Chondrocyte (in vitro differentiated cells): ENCODE data around the gene FAM53B. TPM values are rescaled to one million over a fixed set of nuclear protein-coding genes. Genes with fewer than 3 reads are reported as not detected.

Experiments
- DNase-seq: peaks from one replicate; pipeline ENCODE4 v3.0.0; 2021; ENCODE audit warnings: mixed read lengths, low spot score
- H3K27ac Mint-ChIP-seq: one replicate; pipeline ENCODE4 v1.8.0; 2021; ENCODE audit warnings: mild to moderate bottlenecking, moderate library complexity, mixed read lengths; ENCODE audit not compliant: unreplicated experiment
- H3K27me3 Mint-ChIP-seq: 2 replicates; pipeline ENCODE4 v1.8.0; 2021; ENCODE audit warnings: low read depth, mixed read lengths
- H3K36me3 Mint-ChIP-seq: 2 replicates; pipeline ENCODE4 v1.8.0; 2021; ENCODE audit warnings: low read depth, mixed read lengths
- H3K4me1 Mint-ChIP-seq: 2 replicates; pipeline ENCODE4 v1.8.0; 2021; ENCODE audit warnings: low read depth, mild to moderate bottlenecking, mixed read lengths
- H3K4me3 Mint-ChIP-seq: one replicate; pipeline ENCODE4 v1.8.0; 2021; ENCODE audit warnings: mild to moderate bottlenecking, moderate library complexity, mixed read lengths; ENCODE audit not compliant: unreplicated experiment
- H3K9me3 Mint-ChIP-seq: 2 replicates; pipeline ENCODE4 v1.8.0; 2021; ENCODE audit warnings: low read depth, mixed read lengths
- CTCF ChIP-seq: fragments of 200-600 bp; sonication (generic); IDR thresholded peaks from 2 replicates; pipeline ENCODE4 v1.5.0; 2021; ENCODE audit warnings: antibody characterized with exemption, mild to moderate bottlenecking, moderate library complexity
- total RNA-seq: library from RNA; stranded (reverse); gene quantifications from 3 replicates; pipeline ENCODE4 v1.2.1, GENCODE V29; 2021

Gene FAM53B
- total RNA-seq, 1 donor from 2014 or later = 16.1 TPM

DNA sequence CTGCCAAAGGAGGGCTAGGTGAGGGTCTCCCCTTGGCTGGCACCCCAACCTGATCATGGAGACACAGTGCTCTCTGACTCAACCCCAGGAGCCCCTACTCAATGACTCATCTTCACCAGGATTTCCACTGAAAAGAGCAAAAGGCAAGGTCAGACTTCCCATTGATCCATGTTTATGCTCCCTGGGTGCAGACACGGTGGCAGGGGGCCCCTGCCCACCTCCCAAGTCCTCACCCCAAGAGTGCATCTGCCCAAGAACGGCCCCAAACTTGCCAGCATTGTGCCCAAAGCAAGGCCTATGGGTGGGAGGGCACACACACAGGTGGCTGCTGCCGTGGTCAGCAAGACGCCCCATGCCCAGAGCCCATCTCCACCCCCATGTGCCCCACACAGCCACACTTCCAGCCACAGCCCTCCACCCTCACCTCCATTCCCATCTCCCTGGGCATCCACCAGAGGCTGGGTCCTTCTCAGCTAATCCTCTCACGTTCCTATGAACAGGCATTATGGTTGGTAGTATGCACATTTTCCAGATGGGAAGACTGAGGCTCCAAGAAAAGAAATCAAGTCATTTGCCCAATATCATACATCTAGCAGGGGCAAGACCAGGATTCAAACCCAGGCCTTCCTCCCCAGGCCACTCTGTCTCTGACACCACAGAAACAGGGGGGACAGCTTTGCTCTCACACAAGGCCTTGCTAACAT lies 31.3 kb downstream of the FAM53B start:
- Mint-ChIP-seq H3K4me1 (peaks cover 14% of the 10 kb centered on the region), H3K36me3 (no peaks in the 10 kb centered on the region), H3K9me3 (no peaks in the 10 kb centered on the region), H3K27me3 (no peaks in the 10 kb centered on the region), H3K4me3 (no peak overlapping the region), H3K27ac (no peak overlapping the region)
- DNase-seq = peak; percentile 41
- TF ChIP-seq CTCF = no peak

DNA sequence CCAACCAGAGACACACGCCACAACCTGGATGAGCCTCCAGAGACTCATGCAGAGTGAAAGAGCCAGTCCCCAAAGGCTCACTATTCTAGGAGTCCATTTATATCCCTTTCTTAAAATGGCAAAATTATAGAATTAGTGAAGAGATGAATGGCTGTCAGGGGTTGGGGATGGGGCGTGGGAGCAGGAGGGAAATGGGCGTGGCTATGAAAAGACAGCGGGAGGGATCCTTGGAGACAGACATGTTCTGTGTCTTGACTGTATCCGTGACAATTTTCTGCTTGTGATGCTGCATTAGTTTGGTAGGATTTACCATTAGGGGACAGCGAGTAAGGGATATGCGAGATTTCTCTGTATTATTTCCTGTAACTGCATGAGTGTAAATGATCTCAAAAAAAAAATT lies 33.0 kb downstream of the FAM53B start:
- no peak for DNase-seq
- Mint-ChIP-seq H3K27me3 (no peaks in the 10 kb centered on the region), H3K27ac (no peak overlapping the region), H3K4me3 (no peak overlapping the region), H3K36me3 (peaks cover under 1% of the 10 kb centered on the region), H3K9me3 (no peaks in the 10 kb centered on the region), H3K4me1 (peaks cover 14% of the 10 kb centered on the region)
- no peak for TF ChIP-seq CTCF

- no peak for DNase-seq
- H3K4me3 Mint-ChIP-seq = no peak overlapping the region
- no peak for TF ChIP-seq CTCF
- H3K4me1 Mint-ChIP-seq = peaks cover 14% of the 10 kb centered on the region
- no peaks in the 10 kb centered on the region for H3K9me3 Mint-ChIP-seq
- no peaks in the 10 kb centered on the region for H3K27me3 Mint-ChIP-seq
- H3K36me3 Mint-ChIP-seq = peaks cover 2% of the 10 kb centered on the region
- peak overlapping the region; percentile 42 for H3K27ac Mint-ChIP-seq
These were observed 33.8 kb downstream of the FAM53B start for GRCh38 chr10:124710266-124710881.

- Mint-ChIP-seq H3K36me3 (peaks cover 2% of the 10 kb centered on the region), H3K4me1 (peaks cover 14% of the 10 kb centered on the region), H3K27me3 (no peaks in the 10 kb centered on the region), H3K4me3 (no peak overlapping the region), H3K27ac (no peak overlapping the region), H3K9me3 (no peaks in the 10 kb centered on the region)
- DNase-seq = no peak
- TF ChIP-seq CTCF = no peak
These were observed 34.3 kb downstream of the FAM53B start for GRCh38 chr10:124709861-124710260.

GRCh38 chr10:124708922-124709520 lies 35.2 kb downstream of the FAM53B start:
- H3K36me3 Mint-ChIP-seq = peaks cover 4% of the 10 kb centered on the region
- no peak for DNase-seq
- no peak overlapping the region for H3K4me3 Mint-ChIP-seq
- TF ChIP-seq CTCF = no peak
- H3K9me3 Mint-ChIP-seq = no peaks in the 10 kb centered on the region
- H3K27me3 Mint-ChIP-seq = no peaks in the 10 kb centered on the region
- H3K27ac Mint-ChIP-seq = no peak overlapping the region
- H3K4me1 Mint-ChIP-seq = peaks cover 14% of the 10 kb centered on the region
